HepG2 (cell line): Measurements from ENCODE around the gene CAPS. TPM values are rescaled to one million over a fixed set of nuclear protein-coding genes. Genes with fewer than 3 reads are reported as not detected.
A peak's percentile ranks its signal among the peaks of the same experiment; 100 is the strongest.

ENCODE experiments used
- ARHGAP35 ChIP-seq: sonication (generic); formaldehyde crosslinking; IDR thresholded peaks from 2 replicates; pipeline ENCODE4 v1.9.0; 2022; ENCODE audit warnings: mild to moderate bottlenecking, inconsistent platforms, moderate library complexity, missing genetic modification reagents, borderline replicate concordance
- BHLHE40 ChIP-seq: IDR thresholded peaks from 2 replicates; pipeline ENCODE4 v1.6.1; 2011; ENCODE audit warnings: low read length, improper control_type of control experiment
- CBFB ChIP-seq: sonication (generic); formaldehyde crosslinking; IDR thresholded peaks from 2 replicates; pipeline ENCODE4 v1.4.0; 2020; ENCODE audit warnings: missing genetic modification reagents
- FIP1L1 ChIP-seq: fragments of 200-400 bp; formaldehyde crosslinking; IDR thresholded peaks from 2 replicates; pipeline ENCODE4 v1.6.1; 2018; ENCODE audit warnings: low read depth, mild to moderate bottlenecking, low read length, moderate library complexity, borderline replicate concordance; ENCODE audit not compliant: insufficient read depth
- KAT2B ChIP-seq: fragments of 150-350 bp; IDR thresholded peaks from 2 replicates; pipeline ENCODE4 v1.6.1; 2014; ENCODE audit warnings: low read depth, low read length, borderline replicate concordance
- KDM2A ChIP-seq: sonication (generic); formaldehyde crosslinking; IDR thresholded peaks from 2 replicates; pipeline ENCODE4 v1.4.0; 2020; ENCODE audit warnings: low read depth, missing genetic modification reagents, borderline replicate concordance
- KMT2B ChIP-seq: IDR thresholded peaks from 2 replicates; pipeline ENCODE4 v1.6.1; 2016; ENCODE audit warnings: missing genetic modification reagents, missing compliant biosample characterization
- MAFK ChIP-seq, 2 experiments: IDR thresholded peaks in 1 of 2; conservative IDR thresholded peaks in 1 of 2; 2 replicates each; pipeline ENCODE4 v1.6.1; 2011; ENCODE audit warnings: improper control_type of control experiment in 2 of 2, low read length in 2 of 2
- MEF2D ChIP-seq: sonication (generic); formaldehyde crosslinking; IDR thresholded peaks from 2 replicates; pipeline ENCODE4 v1.5.1; 2020; ENCODE audit warnings: mild to moderate bottlenecking, missing genetic modification reagents
- MLLT10 ChIP-seq: sonication (generic); formaldehyde crosslinking; IDR thresholded peaks from 2 replicates; pipeline ENCODE4 v1.4.0; 2020; ENCODE audit warnings: missing genetic modification reagents
- MTA3 ChIP-seq: sonication (generic); formaldehyde crosslinking; IDR thresholded peaks from 2 replicates; pipeline ENCODE4 v1.4.0; 2020; ENCODE audit warnings: missing genetic modification reagents
- NR2F6 ChIP-seq, 2 experiments: IDR thresholded peaks; 2 replicates each; pipeline ENCODE4 v1.6.1; 2016; ENCODE audit warnings: antibody characterized with exemption in 1 of 2, mild to moderate bottlenecking in 1 of 2
- UBTF ChIP-seq: sonication (generic); formaldehyde crosslinking; IDR thresholded peaks from 2 replicates; pipeline ENCODE4 v1.4.0; 2020; ENCODE audit warnings: mild to moderate bottlenecking, missing genetic modification reagents
- YY1 ChIP-seq: IDR thresholded peaks from 2 replicates; pipeline ENCODE4 v1.6.1; 2011; ENCODE audit warnings: low read length, low read depth, moderate library complexity, mild to moderate bottlenecking; ENCODE audit not compliant: insufficient read depth, insufficient replicate concordance
- ZNF180 ChIP-seq: sonication (generic); formaldehyde crosslinking; IDR thresholded peaks from 2 replicates; pipeline ENCODE4 v1.4.0; 2020; ENCODE audit warnings: low read depth, missing genetic modification reagents, borderline replicate concordance
- ZNF503 ChIP-seq: sonication (generic); formaldehyde crosslinking; IDR thresholded peaks from 2 replicates; pipeline ENCODE4 v1.4.0; 2020; ENCODE audit warnings: missing genetic modification reagents
- ZNF549 ChIP-seq: sonication (generic); formaldehyde crosslinking; IDR thresholded peaks from 2 replicates; pipeline ENCODE4 v1.5.0; 2020; ENCODE audit warnings: missing genetic modification reagents
- ZNF569 ChIP-seq: sonication (generic); formaldehyde crosslinking; IDR thresholded peaks from 2 replicates; pipeline ENCODE4 v1.5.0; 2020; ENCODE audit warnings: mild to moderate bottlenecking, missing genetic modification reagents, moderate library complexity, borderline replicate concordance
- polyA plus RNA-seq, 8 experiments: library from polyadenylated mRNA; depleted of rRNA in 3 of 8; stranded (reverse) in 7 of 8; unstranded in 1 of 8; fragments of >200 nt; fragmentation: Illumina TruSeq in 4 of 8; extraction: Trizol in 4 of 8; gene quantifications; 2 replicates each; pipeline versions ENCODE4 v1.2.1 to v1.2.3, GENCODE V29; 2011 to 2016; ENCODE audit warnings: low read depth in 4 of 8, missing spikeins in 1 of 8, mixed read lengths in 1 of 8; ENCODE audit not compliant: insufficient read depth in 1 of 8
- total RNA-seq, 5 experiments: library from RNA; depleted of rRNA; stranded (reverse); fragments of >200 nt; fragmentation: Illumina TruSeq; extraction: Trizol; gene quantifications; 2 replicates each; pipeline ENCODE4 v1.2.3, GENCODE V29; 2016; ENCODE audit warnings: low read depth in 1 of 5
- TF ChIP-seq, protein P1 (sequence below): sonication (generic); formaldehyde crosslinking; IDR thresholded peaks from 2 replicates; pipeline ENCODE4 v1.5.0; 2020; ENCODE audit warnings: mild to moderate bottlenecking, missing genetic modification reagents
- TF ChIP-seq, protein P2 (sequence below): sonication (generic); formaldehyde crosslinking; IDR thresholded peaks from 2 replicates; pipeline ENCODE4 v1.5.0; 2020; ENCODE audit warnings: missing genetic modification reagents, mild to moderate bottlenecking, borderline replicate concordance
- TF ChIP-seq, protein P3 (sequence below): sonication (generic); formaldehyde crosslinking; IDR thresholded peaks from 2 replicates; pipeline ENCODE4 v1.5.0; 2020; ENCODE audit warnings: missing genetic modification reagents

Gene CAPS
- total and polyA plus RNA-seq, 2 of the 13 experiments (the other 11 are each of a cell fraction or from before 2014, with no cell fraction given), result 3.1 TPM

DNA sequence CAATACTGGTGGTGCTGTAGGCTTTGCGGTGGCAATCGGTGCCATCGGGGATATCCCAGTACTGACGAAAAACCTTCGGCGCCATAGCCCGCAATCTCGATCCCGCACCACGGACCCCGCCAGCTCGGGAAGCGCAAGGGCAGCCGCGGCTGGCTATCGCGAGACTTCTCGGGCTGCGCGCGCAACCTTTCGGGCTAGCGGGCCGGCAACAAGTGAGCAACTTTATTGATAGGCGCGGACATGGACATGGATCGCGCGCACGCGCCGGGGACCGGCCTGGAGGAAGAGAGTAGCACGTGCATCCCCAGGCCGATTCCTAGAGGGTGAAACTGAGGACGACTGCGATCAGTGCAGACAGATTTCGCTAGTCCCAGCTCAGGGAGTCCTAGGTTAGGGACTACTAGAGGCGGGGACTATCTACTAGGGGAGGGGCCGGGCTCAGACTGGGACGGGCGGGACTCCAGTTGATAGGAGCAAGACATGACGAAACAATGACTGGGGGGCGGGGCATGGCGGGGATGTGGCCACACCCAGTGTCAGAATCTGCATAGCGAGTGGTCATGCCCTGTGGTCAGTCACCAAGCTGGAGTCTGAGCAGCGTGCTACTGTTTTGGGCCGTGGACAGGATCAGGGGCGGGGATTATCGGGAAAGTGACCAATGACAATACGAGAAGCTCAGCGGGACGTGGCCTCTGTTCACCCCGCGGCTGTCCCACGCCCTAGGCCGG lies 10.3 kb upstream of the CAPS start, which contains the start of gene NDUFA11 (continued):
- TF ChIP-seq, protein P1, sequence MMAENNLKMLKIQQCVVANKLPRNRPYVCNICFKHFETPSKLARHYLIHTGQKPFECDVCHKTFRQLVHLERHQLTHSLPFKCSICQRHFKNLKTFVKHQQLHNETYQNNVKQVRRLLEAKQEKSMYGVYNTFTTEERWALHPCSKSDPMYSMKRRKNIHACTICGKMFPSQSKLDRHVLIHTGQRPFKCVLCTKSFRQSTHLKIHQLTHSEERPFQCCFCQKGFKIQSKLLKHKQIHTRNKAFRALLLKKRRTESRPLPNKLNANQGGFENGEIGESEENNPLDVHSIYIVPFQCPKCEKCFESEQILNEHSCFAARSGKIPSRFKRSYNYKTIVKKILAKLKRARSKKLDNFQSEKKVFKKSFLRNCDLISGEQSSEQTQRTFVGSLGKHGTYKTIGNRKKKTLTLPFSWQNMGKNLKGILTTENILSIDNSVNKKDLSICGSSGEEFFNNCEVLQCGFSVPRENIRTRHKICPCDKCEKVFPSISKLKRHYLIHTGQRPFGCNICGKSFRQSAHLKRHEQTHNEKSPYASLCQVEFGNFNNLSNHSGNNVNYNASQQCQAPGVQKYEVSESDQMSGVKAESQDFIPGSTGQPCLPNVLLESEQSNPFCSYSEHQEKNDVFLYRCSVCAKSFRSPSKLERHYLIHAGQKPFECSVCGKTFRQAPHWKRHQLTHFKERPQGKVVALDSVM (CRISPR knock-in tag), result peak; percentile 44; the same call in 1 of the 2 replicates
- TF ChIP-seq ZNF549, result no peak
- TF ChIP-seq MLLT10 (CRISPR knock-in tag), result no peak
- TF ChIP-seq KDM2A (CRISPR knock-in tag), result peak; percentile 89
- TF ChIP-seq NR2F6 (IDR thresholded peaks at IDR 0.05), result no peak
- TF ChIP-seq NR2F6 (CRISPR knock-in tag; IDR thresholded peaks at IDR 0.05), result peak; percentile 70; the same call in 1 of the 2 replicates
- TF ChIP-seq KAT2B, result no peak
- no peak for TF ChIP-seq ZNF569 (CRISPR knock-in tag)
- no peak for TF ChIP-seq ZNF180 (CRISPR knock-in tag)
- no peak for TF ChIP-seq MTA3 (CRISPR knock-in tag)
- TF ChIP-seq ARHGAP35 (CRISPR knock-in tag), result no peak; the same call in 1 of the 2 replicates
- peak; percentile 74 for TF ChIP-seq MEF2D
- peak; percentile 41; the same call in 1 of the 2 replicates for TF ChIP-seq UBTF (CRISPR knock-in tag)
- TF ChIP-seq, protein P2, sequence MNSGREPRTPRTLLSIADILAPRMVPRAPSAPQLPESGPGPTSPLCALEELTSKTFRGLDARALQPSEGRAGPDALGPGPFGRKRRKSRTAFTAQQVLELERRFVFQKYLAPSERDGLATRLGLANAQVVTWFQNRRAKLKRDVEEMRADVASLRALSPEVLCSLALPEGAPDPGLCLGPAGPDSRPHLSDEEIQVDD (CRISPR knock-in tag), result no peak
- peak; percentile 87 for TF ChIP-seq CBFB (CRISPR knock-in tag)
- TF ChIP-seq BHLHE40, result peak; percentile 89
- peak; percentile 91 for TF ChIP-seq KMT2B (CRISPR knock-in tag)
- TF ChIP-seq FIP1L1, result no peak
- TF ChIP-seq, protein P3, sequence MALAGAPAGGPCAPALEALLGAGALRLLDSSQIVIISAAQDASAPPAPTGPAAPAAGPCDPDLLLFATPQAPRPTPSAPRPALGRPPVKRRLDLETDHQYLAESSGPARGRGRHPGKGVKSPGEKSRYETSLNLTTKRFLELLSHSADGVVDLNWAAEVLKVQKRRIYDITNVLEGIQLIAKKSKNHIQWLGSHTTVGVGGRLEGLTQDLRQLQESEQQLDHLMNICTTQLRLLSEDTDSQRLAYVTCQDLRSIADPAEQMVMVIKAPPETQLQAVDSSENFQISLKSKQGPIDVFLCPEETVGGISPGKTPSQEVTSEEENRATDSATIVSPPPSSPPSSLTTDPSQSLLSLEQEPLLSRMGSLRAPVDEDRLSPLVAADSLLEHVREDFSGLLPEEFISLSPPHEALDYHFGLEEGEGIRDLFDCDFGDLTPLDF (CRISPR knock-in tag), result peak; percentile 85; the same call in 1 of the 2 replicates
- no peak for TF ChIP-seq ZNF503 (CRISPR knock-in tag)
- TF ChIP-seq YY1, result peak; percentile 82
- TF ChIP-seq MAFK (conservative IDR thresholded peaks at IDR 0.05 in 1 of 2, IDR thresholded peaks at IDR 0.05 in 1 of 2; ENCODE audit: low read length in 2 of 2), result 0 out of 4 replicates have a peak, but pooled peaks of 1 of the 2 experiments have one; percentile 11
